Measurements from ENCODE around the gene FANK1.

DNA sequence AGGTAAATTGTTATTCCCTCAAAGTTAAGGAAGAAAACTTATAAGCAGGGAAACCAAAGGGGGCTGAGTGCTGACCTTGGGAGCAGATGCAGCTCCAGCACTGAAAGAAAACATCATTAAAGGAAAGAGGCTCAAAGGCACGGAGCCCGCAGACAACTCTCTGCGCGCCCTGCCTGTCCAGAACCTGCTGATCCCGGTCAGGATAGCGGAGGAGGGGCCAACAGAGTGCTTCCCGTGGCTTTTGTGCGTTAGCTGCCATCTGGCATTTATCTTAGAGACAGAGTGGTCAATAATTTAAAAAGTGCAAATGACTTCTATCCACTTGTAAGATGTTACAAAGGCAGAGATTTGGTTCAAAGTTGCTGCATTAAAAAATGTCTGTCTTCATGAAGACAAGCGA lies 162.1 kb downstream of the FANK1 start:
- TF ChIP-seq, protein P1, sequence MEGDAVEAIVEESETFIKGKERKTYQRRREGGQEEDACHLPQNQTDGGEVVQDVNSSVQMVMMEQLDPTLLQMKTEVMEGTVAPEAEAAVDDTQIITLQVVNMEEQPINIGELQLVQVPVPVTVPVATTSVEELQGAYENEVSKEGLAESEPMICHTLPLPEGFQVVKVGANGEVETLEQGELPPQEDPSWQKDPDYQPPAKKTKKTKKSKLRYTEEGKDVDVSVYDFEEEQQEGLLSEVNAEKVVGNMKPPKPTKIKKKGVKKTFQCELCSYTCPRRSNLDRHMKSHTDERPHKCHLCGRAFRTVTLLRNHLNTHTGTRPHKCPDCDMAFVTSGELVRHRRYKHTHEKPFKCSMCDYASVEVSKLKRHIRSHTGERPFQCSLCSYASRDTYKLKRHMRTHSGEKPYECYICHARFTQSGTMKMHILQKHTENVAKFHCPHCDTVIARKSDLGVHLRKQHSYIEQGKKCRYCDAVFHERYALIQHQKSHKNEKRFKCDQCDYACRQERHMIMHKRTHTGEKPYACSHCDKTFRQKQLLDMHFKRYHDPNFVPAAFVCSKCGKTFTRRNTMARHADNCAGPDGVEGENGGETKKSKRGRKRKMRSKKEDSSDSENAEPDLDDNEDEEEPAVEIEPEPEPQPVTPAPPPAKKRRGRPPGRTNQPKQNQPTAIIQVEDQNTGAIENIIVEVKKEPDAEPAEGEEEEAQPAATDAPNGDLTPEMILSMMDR (conservative IDR thresholded peaks at IDR 0.05; ENCODE audit: low read length), result no peak
- TF ChIP-seq EZH2phosphoT487 (IDR thresholded peaks at IDR 0.05; ENCODE audit: borderline replicate concordance, low read depth, low read length), result no peak
